ENCODE measurements around the gene ITPA.

The ITPA gene

DNA sequence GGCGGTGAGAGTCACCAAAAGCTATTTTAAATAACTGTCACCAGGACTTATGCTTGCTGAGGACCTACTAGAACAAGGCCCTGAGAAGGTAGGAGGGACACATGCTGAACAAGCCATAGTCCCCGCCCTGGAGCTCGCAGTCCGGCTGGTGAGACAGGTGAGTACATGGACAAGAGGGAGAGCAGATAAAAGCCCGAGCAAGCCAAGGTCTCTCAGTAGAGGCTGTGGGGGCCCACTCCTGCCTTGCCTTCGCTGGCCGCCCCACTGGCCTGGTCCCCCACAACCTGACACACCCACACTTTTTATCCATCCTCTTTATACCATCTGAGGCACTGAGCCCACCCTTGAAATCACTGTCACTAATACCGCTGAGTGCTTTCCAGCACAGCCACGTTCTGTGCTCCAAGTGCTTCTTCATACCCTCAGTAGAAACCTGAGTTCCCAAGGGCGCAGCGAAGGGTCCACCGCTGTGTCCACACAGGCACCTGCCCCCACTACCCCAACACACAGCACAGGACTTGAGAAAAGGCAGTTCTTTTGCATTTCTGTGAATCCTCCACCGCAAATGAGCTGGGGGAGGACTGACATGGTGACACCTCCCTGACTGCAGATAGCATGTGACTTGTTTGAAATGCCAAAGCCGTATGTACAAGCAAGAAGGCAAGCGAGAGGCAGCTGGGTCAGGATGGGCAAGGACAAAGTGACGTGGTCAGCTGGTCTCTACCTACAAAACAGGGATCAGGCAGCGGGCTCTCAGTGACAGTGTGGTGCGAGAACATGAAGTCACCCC is 16.9 kb upstream of the ITPA start:
- no peak for DNase-seq
- WGBS (ENCODE audit: insufficient coverage) = 95% methylated on average over 17 of the region's 18 CpGs
- H3K36me3 ChIP-seq (ENCODE audit: control insufficient read depth in 4 of 4, insufficient read depth in 4 of 4, low read length in 3 of 4) = peaks cover 16 to 80% (median 53%) of the 10 kb centered on the region in 4 experiments
- H3K4me1 ChIP-seq (ENCODE audit: control extremely low read depth in 1 of 4, control insufficient read depth in 4 of 4, insufficient read depth in 4 of 4, low read length in 3 of 4) = no peaks in the 10 kb centered on the region
- ChIA-PET POLR2A (no interaction called here), CTCF (interaction anchor here (2.2 kb wide), 1 partner anchor 8 kb away, joined by 7 read pairs; no protein-coding TSS in a partner anchor)
- no peak overlapping the region for H3K27ac ChIP-seq (ENCODE audit: insufficient read depth in 1 of 2, low read depth in 1 of 2, low read length in 2 of 2, poor library complexity in 1 of 2, severe bottlenecking in 2 of 2)
- no peaks in the 10 kb centered on the region for H3K9me3 ChIP-seq (ENCODE audit: control extremely low read depth in 1 of 5, control insufficient read depth in 4 of 5, insufficient read depth in 2 of 5, low read depth in 1 of 5, low read length in 4 of 5)
- H3K27me3 ChIP-seq (replicated peaks in 2 of 5; ENCODE audit: control insufficient read depth in 4 of 5, insufficient read depth in 5 of 5, low read length in 4 of 5) = no peaks in the 10 kb centered on the region
- no peak overlapping the region for H3K4me3 ChIP-seq (ENCODE audit: control insufficient read depth in 1 of 7, extremely low read depth in 1 of 7, insufficient read depth in 4 of 7, low read depth in 2 of 7, low read length in 6 of 7)

DNA sequence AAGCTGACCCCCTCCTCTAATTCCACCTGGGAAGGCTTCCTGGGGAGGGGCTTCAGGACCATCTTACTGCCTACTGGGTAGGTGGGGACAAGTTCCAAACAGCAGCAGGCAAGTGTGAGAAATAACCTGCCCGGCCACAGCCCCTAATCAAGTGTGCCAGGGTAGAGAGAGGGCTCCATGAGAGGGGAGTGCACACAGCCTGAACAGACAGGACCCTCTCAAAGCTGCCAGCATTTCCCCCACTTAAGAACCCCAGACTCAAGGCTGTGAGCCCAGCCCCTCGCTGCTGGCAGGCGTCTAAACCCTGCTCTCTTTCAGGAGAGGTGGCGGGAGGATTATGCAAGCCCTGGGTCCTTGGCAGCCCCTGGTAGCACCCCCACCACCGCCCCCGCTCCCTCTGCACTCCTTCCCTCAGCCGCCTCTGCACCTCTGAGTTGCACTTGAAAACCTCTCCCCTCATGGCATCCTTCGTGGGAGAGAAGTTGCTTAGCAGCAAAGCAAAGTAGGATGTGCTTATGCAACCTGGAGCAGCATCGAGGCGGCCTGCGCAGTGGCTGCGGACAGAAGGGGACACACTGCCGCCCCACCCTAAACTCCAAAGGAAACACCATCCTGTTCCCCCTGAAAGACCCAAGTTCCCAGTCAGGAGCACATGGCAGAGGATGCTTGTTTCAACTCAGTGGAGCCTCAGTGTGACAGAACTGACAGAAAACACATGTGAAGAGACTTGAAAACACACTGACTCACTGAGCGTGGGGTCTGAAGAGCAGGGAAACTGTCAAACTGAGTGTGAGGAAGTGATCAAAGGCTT is 15.3 kb upstream of the ITPA start:
- CTCF ChIA-PET = interaction anchor here (0.8 to 2.2 kb wide), 3 partner anchors 9 to 37 kb away, joined by 3 to 7 read pairs (median 3); no protein-coding TSS in a partner anchor
- POLR2A ChIA-PET = no interaction called here
- H3K4me3 ChIP-seq (ENCODE audit: control insufficient read depth in 1 of 7, extremely low read depth in 1 of 7, insufficient read depth in 4 of 7, low read depth in 2 of 7, low read length in 6 of 7) = no peak overlapping the region
- WGBS (ENCODE audit: insufficient coverage) = 97% methylated on average over 9 of the region's 14 CpGs
- H3K9me3 ChIP-seq (ENCODE audit: control extremely low read depth in 1 of 5, control insufficient read depth in 4 of 5, insufficient read depth in 2 of 5, low read depth in 1 of 5, low read length in 4 of 5) = no peaks in the 10 kb centered on the region
- H3K27me3 ChIP-seq (replicated peaks in 2 of 5; ENCODE audit: control insufficient read depth in 4 of 5, insufficient read depth in 5 of 5, low read length in 4 of 5) = no peaks in the 10 kb centered on the region
- DNase-seq = no peak
- no peak overlapping the region for H3K27ac ChIP-seq (ENCODE audit: insufficient read depth in 1 of 2, low read depth in 1 of 2, low read length in 2 of 2, poor library complexity in 1 of 2, severe bottlenecking in 2 of 2)
- H3K4me1 ChIP-seq (ENCODE audit: control extremely low read depth in 1 of 4, control insufficient read depth in 4 of 4, insufficient read depth in 4 of 4, low read length in 3 of 4) = no peaks in the 10 kb centered on the region
- H3K36me3 ChIP-seq (ENCODE audit: control insufficient read depth in 4 of 4, insufficient read depth in 4 of 4, low read length in 3 of 4) = peaks cover 16 to 83% (median 58%) of the 10 kb centered on the region in 4 experiments

DNA sequence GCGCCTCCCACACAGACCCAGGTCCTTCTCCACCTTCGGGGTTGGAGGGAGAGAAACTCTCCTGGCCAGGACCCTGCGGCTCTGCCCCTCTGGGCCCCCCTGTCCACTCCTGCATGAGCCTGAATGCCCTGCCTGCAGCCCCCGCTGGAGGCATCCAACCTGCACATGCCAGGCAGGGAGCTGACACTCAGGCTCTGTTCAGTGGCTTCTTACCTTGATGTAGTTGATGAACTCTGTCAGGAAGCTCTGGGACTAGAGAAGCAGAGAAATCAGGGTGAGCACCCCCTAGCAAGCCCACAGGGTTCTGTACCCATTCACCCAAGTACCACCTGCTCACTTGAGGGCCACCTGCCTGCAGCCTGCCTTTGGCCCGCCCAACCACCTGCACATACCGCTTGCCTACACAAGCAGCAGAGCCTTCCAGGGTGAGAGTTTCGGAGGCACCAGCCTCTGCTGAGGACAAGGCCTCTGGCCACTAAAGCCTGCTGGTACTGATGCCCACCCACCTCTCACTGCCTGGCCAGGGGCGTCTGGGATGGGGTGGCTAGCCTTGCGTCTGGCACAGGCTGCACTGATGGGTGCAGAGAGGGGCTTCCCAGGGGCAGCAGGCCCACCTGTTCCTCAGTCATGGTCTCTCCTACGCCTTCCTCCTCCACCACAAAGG is 14.5 kb upstream of the ITPA start:
- Histone ChIP-seq H3K27me3 (replicated peaks in 2 of 5; ENCODE audit: control insufficient read depth in 4 of 5, insufficient read depth in 5 of 5, low read length in 4 of 5) (no peaks in the 10 kb centered on the region), H3K4me1 (ENCODE audit: control extremely low read depth in 1 of 4, control insufficient read depth in 4 of 4, insufficient read depth in 4 of 4, low read length in 3 of 4) (no peaks in the 10 kb centered on the region), H3K4me3 (ENCODE audit: control insufficient read depth in 1 of 7, extremely low read depth in 1 of 7, insufficient read depth in 4 of 7, low read depth in 2 of 7, low read length in 6 of 7) (no peak overlapping the region), H3K36me3 (ENCODE audit: control insufficient read depth in 4 of 4, insufficient read depth in 4 of 4, low read length in 3 of 4) (peaks cover 17 to 83% (median 61%) of the 10 kb centered on the region in 4 experiments), H3K9me3 (ENCODE audit: control extremely low read depth in 1 of 5, control insufficient read depth in 4 of 5, insufficient read depth in 2 of 5, low read depth in 1 of 5, low read length in 4 of 5) (no peaks in the 10 kb centered on the region), H3K27ac (ENCODE audit: insufficient read depth in 1 of 2, low read depth in 1 of 2, low read length in 2 of 2, poor library complexity in 1 of 2, severe bottlenecking in 2 of 2) (no peak overlapping the region)
- WGBS (ENCODE audit: insufficient coverage) = over 99% methylated on average over 10 of the region's 10 CpGs
- ChIA-PET POLR2A (no interaction called here), CTCF (interaction anchor here (2.2 kb wide), 1 partner anchor 10 kb away, joined by 7 read pairs; no protein-coding TSS in a partner anchor)
- DNase-seq = no peak

DNA sequence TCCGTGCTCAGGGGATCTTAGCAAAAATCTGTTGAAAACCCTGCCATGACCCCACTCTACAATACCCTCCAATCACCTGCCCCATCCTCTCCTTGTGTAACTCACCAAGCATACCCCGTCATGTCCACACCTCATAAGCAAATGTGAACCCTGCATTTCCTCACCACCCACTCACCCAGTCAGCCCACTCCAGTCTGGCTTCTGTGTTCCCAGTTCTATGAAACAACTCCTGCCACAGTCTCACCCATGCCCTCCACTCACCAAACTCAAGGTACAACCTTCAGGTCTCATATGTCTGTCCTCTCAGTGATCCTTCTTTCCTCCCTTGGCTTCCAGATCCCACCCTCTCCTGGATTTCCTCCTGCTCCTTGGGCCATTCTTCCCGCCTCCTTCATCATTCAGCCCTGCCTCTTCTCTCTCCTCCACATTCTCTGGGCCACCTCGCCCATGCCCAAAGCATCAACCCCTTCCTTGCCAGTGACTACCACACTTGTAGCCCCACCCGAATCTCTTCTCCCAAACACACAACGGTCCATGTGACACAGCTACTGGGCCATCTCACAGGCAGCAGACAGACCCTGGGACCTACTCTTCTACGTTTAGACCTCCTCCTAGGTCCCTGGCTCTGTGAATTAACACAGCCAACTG is 13.6 kb upstream of the ITPA start:
- H3K9me3 ChIP-seq (ENCODE audit: control extremely low read depth in 1 of 5, control insufficient read depth in 4 of 5, insufficient read depth in 2 of 5, low read depth in 1 of 5, low read length in 4 of 5) = no peaks in the 10 kb centered on the region
- H3K36me3 ChIP-seq (ENCODE audit: control insufficient read depth in 4 of 4, insufficient read depth in 4 of 4, low read length in 3 of 4) = peaks cover 22 to 82% (median 63%) of the 10 kb centered on the region in 4 experiments
- WGBS (ENCODE audit: insufficient coverage) = 100% methylated on average over 6 of the region's 7 CpGs

DNA sequence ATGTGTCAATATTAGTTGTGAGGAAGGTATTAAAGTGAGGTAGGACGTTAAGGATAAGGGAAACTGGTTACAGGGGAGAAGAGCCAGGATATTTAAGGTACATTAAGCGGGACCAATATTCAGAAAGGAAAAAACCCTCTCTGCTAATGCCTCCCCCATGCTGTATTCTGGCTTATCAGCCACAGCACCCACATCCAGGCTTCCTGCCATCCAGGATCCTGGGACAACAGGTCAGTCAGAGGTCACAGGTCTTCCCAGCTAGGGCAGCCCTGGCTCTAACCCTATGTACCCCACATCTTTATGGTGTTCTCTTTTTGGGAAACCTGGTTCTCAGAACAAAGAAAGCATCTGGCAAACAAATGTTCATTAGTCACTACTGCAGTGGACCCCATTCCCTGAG is 10.1 kb upstream of the ITPA start:
- Histone ChIP-seq H3K9me3 (ENCODE audit: control extremely low read depth in 1 of 5, control insufficient read depth in 4 of 5, insufficient read depth in 2 of 5, low read depth in 1 of 5, low read length in 4 of 5) (no peaks in the 10 kb centered on the region), H3K4me1 (ENCODE audit: control extremely low read depth in 1 of 4, control insufficient read depth in 4 of 4, insufficient read depth in 4 of 4, low read length in 3 of 4) (peaks cover 0 to 15% (median 13%) of the 10 kb centered on the region in 4 experiments), H3K27me3 (replicated peaks in 2 of 5; ENCODE audit: control insufficient read depth in 4 of 5, insufficient read depth in 5 of 5, low read length in 4 of 5) (no peaks in the 10 kb centered on the region), H3K4me3 (ENCODE audit: control insufficient read depth in 1 of 7, extremely low read depth in 1 of 7, insufficient read depth in 4 of 7, low read depth in 2 of 7, low read length in 6 of 7) (no peak overlapping the region), H3K27ac (ENCODE audit: insufficient read depth in 1 of 2, low read depth in 1 of 2, low read length in 2 of 2, poor library complexity in 1 of 2, severe bottlenecking in 2 of 2) (no peak overlapping the region), H3K36me3 (ENCODE audit: control insufficient read depth in 4 of 4, insufficient read depth in 4 of 4, low read length in 3 of 4) (peaks cover 12 to 63% (median 45%) of the 10 kb centered on the region in 4 experiments)
- DNase-seq = no peak
- CTCF ChIA-PET = interaction anchor here (0.9 to 1.4 kb wide), 3 partner anchors 15 to 37 kb away, joined by 3 read pairs; no protein-coding TSS in a partner anchor
- POLR2A ChIA-PET = interaction anchor here (0.6 kb wide), 1 partner anchor 34 kb away, joined by 3 read pairs; no protein-coding TSS in a partner anchor
- 100% methylated on average over 1 of the region's 2 CpGs for WGBS (ENCODE audit: insufficient coverage)

More for the DNA sequence above, 13.6 kb upstream of the ITPA start:
- Histone ChIP-seq H3K27ac (ENCODE audit: insufficient read depth in 1 of 2, low read depth in 1 of 2, low read length in 2 of 2, poor library complexity in 1 of 2, severe bottlenecking in 2 of 2) (no peak overlapping the region), H3K4me1 (ENCODE audit: control extremely low read depth in 1 of 4, control insufficient read depth in 4 of 4, insufficient read depth in 4 of 4, low read length in 3 of 4) (no peaks in the 10 kb centered on the region), H3K27me3 (replicated peaks in 2 of 5; ENCODE audit: control insufficient read depth in 4 of 5, insufficient read depth in 5 of 5, low read length in 4 of 5) (no peaks in the 10 kb centered on the region), H3K4me3 (ENCODE audit: control insufficient read depth in 1 of 7, extremely low read depth in 1 of 7, insufficient read depth in 4 of 7, low read depth in 2 of 7, low read length in 6 of 7) (no peak overlapping the region)
- CTCF ChIA-PET = no interaction called here
- DNase-seq = no peak
- POLR2A ChIA-PET = no interaction called here

GRCh38 chr20:3199976-3200755 is 9.1 kb upstream of the ITPA start:
- H3K27ac ChIP-seq (ENCODE audit: insufficient read depth in 1 of 2, low read depth in 1 of 2, low read length in 2 of 2, poor library complexity in 1 of 2, severe bottlenecking in 2 of 2) = no peak overlapping the region
- no peaks in the 10 kb centered on the region for H3K27me3 ChIP-seq (replicated peaks in 2 of 5; ENCODE audit: control insufficient read depth in 4 of 5, insufficient read depth in 5 of 5, low read length in 4 of 5)
- H3K9me3 ChIP-seq (ENCODE audit: control extremely low read depth in 1 of 5, control insufficient read depth in 4 of 5, insufficient read depth in 2 of 5, low read depth in 1 of 5, low read length in 4 of 5) = no peaks in the 10 kb centered on the region
- WGBS (ENCODE audit: insufficient coverage) = 96% methylated on average over 20 of the region's 27 CpGs
- H3K36me3 ChIP-seq (ENCODE audit: control insufficient read depth in 4 of 4, insufficient read depth in 4 of 4, low read length in 3 of 4) = peaks cover 6 to 53% (median 35%) of the 10 kb centered on the region in 4 experiments
- POLR2A ChIA-PET = no interaction called here
- no peak overlapping the region for H3K4me3 ChIP-seq (ENCODE audit: control insufficient read depth in 1 of 7, extremely low read depth in 1 of 7, insufficient read depth in 4 of 7, low read depth in 2 of 7, low read length in 6 of 7)
- CTCF ChIA-PET = interaction anchor here (0.9 to 1.4 kb wide), 4 partner anchors 13 to 36 kb away, joined by 3 read pairs; no protein-coding TSS in a partner anchor
- H3K4me1 ChIP-seq (ENCODE audit: control extremely low read depth in 1 of 4, control insufficient read depth in 4 of 4, insufficient read depth in 4 of 4, low read length in 3 of 4) = peaks cover 0 to 17% (median 13%) of the 10 kb centered on the region in 4 experiments
- DNase-seq = no peak

All from common myeloid progenitor, CD34-positive (primary cell).